Kidney capillary endothelial cell (primary cell): Measurements from ENCODE around the gene MRPS25.
"Not testable (repeated sequence)": the region's sequence is repeated elsewhere in the genome, so short reads cannot be mapped to it uniquely, and the experiment has no call there.

Experiments used
- DNase-seq: peaks from one replicate; pipeline ENCODE4 v3.0.0-alpha.2; 2018; ENCODE audit warnings: low spot score

The MRPS25 gene

GRCh38 chr3:15043408-15044171, 21.5 kb downstream of the MRPS25 start:
- no peak for DNase-seq

- peak; percentile 43 for DNase-seq
Measured at GRCh38 chr3:15042936-15043335, 22.2 kb downstream of the MRPS25 start.

- no peak for DNase-seq
Measured at GRCh38 chr3:15041950-15042349, 23.2 kb downstream of the MRPS25 start.

GRCh38 chr3:15040844-15041243, 24.3 kb downstream of the MRPS25 start:
- DNase-seq, result no peak

GRCh38 chr3:15038306-15038705, 26.8 kb downstream of the MRPS25 start:
- DNase-seq, result no peak

GRCh38 chr3:15033103-15033502, 32.0 kb downstream of the MRPS25 start:
- no peak for DNase-seq

GRCh38 chr3:15032650-15033049, 32.5 kb downstream of the MRPS25 start:
- DNase-seq, result no peak

- DNase-seq, result no peak
Measured at GRCh38 chr3:15029625-15030024, 35.5 kb downstream of the MRPS25 start.

GRCh38 chr3:15023719-15024118, 41.4 kb downstream of the MRPS25 start:
- no peak for DNase-seq

GRCh38 chr3:15023249-15023648, 41.9 kb downstream of the MRPS25 start:
- no peak for DNase-seq

GRCh38 chr3:15017191-15017590, 47.9 kb downstream of the MRPS25 start:
- DNase-seq, result no peak

GRCh38 chr3:15015456-15015855, 49.7 kb downstream of the MRPS25 start:
- no peak for DNase-seq

GRCh38 chr3:15014606-15015328, 50.3 kb downstream of the MRPS25 start:
- DNase-seq, result no peak

GRCh38 chr3:15011174-15011573, 53.9 kb downstream of the MRPS25 start:
- no peak for DNase-seq

GRCh38 chr3:15010664-15011063, 54.5 kb downstream of the MRPS25 start:
- no peak for DNase-seq

- no peak for DNase-seq
Measured at GRCh38 chr3:15009167-15009566, 55.9 kb downstream of the MRPS25 start.

- DNase-seq, result no peak
Measured at GRCh38 chr3:15007681-15008141, 57.4 kb downstream of the MRPS25 start.

GRCh38 chr3:14999182-14999581, 65.9 kb downstream of the MRPS25 start:
- DNase-seq, result not testable (repeated sequence)
